GM12891 (cell line): Measurements from ENCODE around the gene ZNF511.

Experiments
- PAX5 ChIP-seq: IDR thresholded peaks from 2 replicates; pipeline ENCODE4 v1.6.1; 2011; ENCODE audit warnings: low read length, moderate library complexity, mild to moderate bottlenecking; ENCODE audit not compliant: insufficient read depth, severe bottlenecking
- POLR2A ChIP-seq: IDR thresholded peaks from 2 replicates; pipeline ENCODE4 v1.6.1; 2011; ENCODE audit warnings: low read depth, low read length, control low read depth
- POLR2AphosphoS5 ChIP-seq: IDR thresholded peaks from 2 replicates; pipeline ENCODE4 v1.6.1; 2011; ENCODE audit warnings: low read depth, low read length, control low read depth
- POU2F2 ChIP-seq: IDR thresholded peaks from 2 replicates; pipeline ENCODE4 v1.6.1; 2011; ENCODE audit warnings: low read depth, mild to moderate bottlenecking, control low read depth, low read length, moderate library complexity
- TAF1 ChIP-seq: IDR thresholded peaks from 2 replicates; pipeline ENCODE4 v1.6.1; 2011; ENCODE audit warnings: low read depth, low read length, control low read depth

DNA sequence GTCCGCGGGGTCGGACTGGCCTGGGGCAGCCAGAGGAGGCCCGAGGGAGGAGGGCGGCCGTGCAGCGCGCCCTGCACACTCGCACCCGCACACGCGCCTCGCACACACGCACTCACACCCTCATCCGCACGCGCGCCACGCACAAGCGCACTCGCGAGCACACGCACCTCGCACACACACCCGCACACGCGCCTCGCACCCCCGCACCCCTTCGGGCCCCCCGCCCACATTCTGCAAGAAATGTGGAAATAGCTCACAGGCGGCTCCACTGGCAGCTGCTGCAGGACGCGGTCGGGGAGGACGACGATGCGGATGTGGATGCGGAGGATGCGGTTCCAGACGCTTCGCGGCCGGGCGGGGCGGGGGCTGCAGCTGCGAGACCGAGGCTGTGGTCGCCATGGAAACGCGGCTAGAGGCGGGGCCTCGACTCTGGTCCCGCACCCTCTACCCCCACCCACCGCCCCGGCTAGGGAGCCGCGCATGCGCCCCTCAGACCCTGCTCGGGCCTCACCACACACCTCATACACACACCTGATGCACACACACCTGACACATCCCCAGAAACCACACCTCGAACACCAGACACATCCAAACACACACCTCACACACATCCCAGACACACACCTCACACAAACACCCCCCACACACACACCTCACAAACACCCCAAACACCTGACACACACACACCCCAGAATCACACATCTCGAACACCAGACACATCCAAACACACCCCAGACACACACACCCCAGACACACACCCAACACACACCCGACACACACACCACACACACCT is 28.1 kb downstream of the ZNF511 start, which contains the start of gene CALY:
- TF ChIP-seq POLR2A = no peak
- TF ChIP-seq POLR2AphosphoS5 = no peak
- TF ChIP-seq POU2F2 = no peak
- no peak for TF ChIP-seq TAF1
- TF ChIP-seq PAX5 = no peak
